K562 (cell line): ENCODE results near the gene NES. TPM values are rescaled to one million over a fixed set of nuclear protein-coding genes. Genes with fewer than 3 reads are reported as not detected.

Source experiments
- ATAC-seq: fragments of 200-7000 bp; cut with Tn5 transposase; 3 replicates; pipeline ENCODE4 v1.9.1; 2020; ENCODE audit warnings: moderate library complexity
- BruUV-seq: library from RNA; stranded (reverse); fragments of 400-500 nt; replicated peaks from 2 replicates; lab custom pipeline; 2021; lab: Mats Ljungman, UMichigan
- CTCF ChIA-PET: fragments of 300-600 bp; formaldehyde crosslinking; extraction: SDS; loops from one replicate; lab custom pipeline; 2021; ENCODE audit warnings: low intra/inter-chr PET ratio; lab: Yijun Ruan, JAX
- POLR2A ChIA-PET: fragments of 300-600, 350-650 bp; sonication (Branson Sonifier 250); formaldehyde crosslinking; extraction: SDS; loops from one replicate; lab custom pipeline; 2021; ENCODE audit warnings: antibody characterized with exemption, inconsistent platforms; lab: Yijun Ruan, JAX
- DNase-seq, 4 experiments: peaks; one replicate each; pipeline versions ENCODE4 v3.0.0 to v3.0.0-alpha.2; 2011 to 2018; ENCODE audit warnings: low spot score in 3 of 4, mixed read lengths in 3 of 4; ENCODE audit errors: extremely low read depth in 1 of 4
- FAIRE-seq: peaks from 2 replicates; lab custom pipeline; 2011; peaks lifted over from hg19 to GRCh38; lab: Jason Lieb, UNC
- H2AFZ ChIP-seq: 2 replicates; pipeline ENCODE4 v1.6.0; 2011; ENCODE audit warnings: low read depth, low read length, control low read depth, inconsistent platforms
- H3K27ac ChIP-seq: fragments of 200-600 bp; 3 replicates; pipeline ENCODE4 v1.8.0; 2011; ENCODE audit warnings: low read depth, mild to moderate bottlenecking, control low read depth, inconsistent platforms, low read length, moderate library complexity, mixed read lengths; ENCODE audit errors: extremely low read depth
- H3K27me3 ChIP-seq, 2 experiments: fragments of 300-600 bp in 1 of 2; 2 replicates in 1 of 2; 3 replicates in 1 of 2; pipeline versions ENCODE4 v1.6.0 to v1.8.0; 2011; ENCODE audit warnings: inconsistent platforms in 2 of 2, low read length in 2 of 2, mild to moderate bottlenecking in 1 of 2, mixed read lengths in 1 of 2, moderate library complexity in 1 of 2; ENCODE audit not compliant: control insufficient read depth in 2 of 2, insufficient read depth in 2 of 2
- H3K36me3 ChIP-seq: fragments of 300-600 bp; 3 replicates; pipeline ENCODE4 v1.8.0; 2011; ENCODE audit warnings: mild to moderate bottlenecking, low read length, inconsistent platforms; ENCODE audit not compliant: control insufficient read depth, insufficient read depth
- H3K4me1 ChIP-seq, 2 experiments: fragments of 200-600 bp in 1 of 2; replicated peaks in 1 of 2; 2 replicates in 1 of 2; 3 replicates in 1 of 2; pipeline versions ENCODE4 v1.5.1 to v1.8.0; 2011; ENCODE audit warnings: inconsistent platforms in 2 of 2, low read length in 2 of 2, mild to moderate bottlenecking in 1 of 2, mixed read lengths in 1 of 2, moderate library complexity in 1 of 2; ENCODE audit not compliant: control insufficient read depth in 2 of 2, insufficient read depth in 2 of 2
- H3K4me2 ChIP-seq: 2 replicates; pipeline ENCODE4 v1.6.1; 2011; ENCODE audit warnings: low read length, control low read depth, inconsistent platforms, mixed read lengths; ENCODE audit not compliant: insufficient read depth
- H3K4me3 ChIP-seq: fragments of 200-600 bp; sonication (generic), shearing (Covaris generic); 2 replicates; pipeline ENCODE4 v1.5.1; 2016; ENCODE audit warnings: control low read depth, inconsistent platforms
- H3K79me2 ChIP-seq: fragments of 200-600 bp; 3 replicates; pipeline ENCODE4 v1.8.0; 2011; ENCODE audit warnings: low read length, inconsistent platforms; ENCODE audit not compliant: control insufficient read depth, insufficient read depth
- H3K9ac ChIP-seq, 2 experiments: 2 replicates each; pipeline versions ENCODE4 v1.6.0 to v1.6.1; 2011; ENCODE audit warnings: low read depth in 2 of 2, low read length in 2 of 2, control low read depth in 1 of 2, inconsistent platforms in 1 of 2, mild to moderate bottlenecking in 1 of 2, mixed read lengths in 1 of 2; ENCODE audit not compliant: insufficient read depth in 1 of 2
- H3K9me1 ChIP-seq: one replicate; pipeline ENCODE4 v1.6.0; 2011; ENCODE audit warnings: inconsistent platforms, mild to moderate bottlenecking, low read length, moderate library complexity; ENCODE audit not compliant: control insufficient read depth, insufficient read depth
- H3K9me3 ChIP-seq: replicated peaks from 2 replicates; pipeline ENCODE4 v1.5.1; 2011; ENCODE audit warnings: low read depth, low read length, inconsistent platforms; ENCODE audit not compliant: control insufficient read depth, insufficient read depth
- H4K20me1 ChIP-seq: replicated peaks from 2 replicates; pipeline ENCODE4 v1.6.1; 2011; ENCODE audit warnings: low read length, inconsistent platforms, mixed read lengths; ENCODE audit not compliant: control insufficient read depth, insufficient read depth
- MYC ChIP-seq, 2 experiments: fragments of 250-450 bp in 1 of 2; sonication (Bioruptor Pico) in 1 of 2; IDR thresholded peaks; 2 replicates each; pipeline versions ENCODE4 v1.5.1 to v1.6.1; 2012 to 2021; ENCODE audit warnings: low read depth in 2 of 2, borderline replicate concordance in 1 of 2, improper control_type of control experiment in 1 of 2, low read length in 1 of 2, mild to moderate bottlenecking in 1 of 2, moderate library complexity in 1 of 2
- TCFL5 ChIP-seq: fragments of 250-450 bp; sonication (Bioruptor Pico); conservative IDR thresholded peaks from 2 replicates; pipeline ENCODE4 v1.6.1; 2021; ENCODE audit warnings: mild to moderate bottlenecking, moderate library complexity, matching md5 sums
- WGBS: fragments of 100-300 bp; shearing (Covaris generic); methylation state at CpG from one replicate; pipeline ENCODE4 v1.1.6; 2016; ENCODE audit warnings: low coverage, mixed read lengths; ENCODE audit not compliant: insufficient coverage; ENCODE audit errors: missing lambda C conversion rate; 5-methylcytosine and 5-hydroxymethylcytosine counted together
- in situ Hi-C: fragments of 300-500 bp; cut with MboI; formaldehyde crosslinking; loops from 4 replicates; pipeline ENCODE4 v1.15.0; 2018; ENCODE audit warnings: inconsistent platforms, mixed read lengths
- intact Hi-C: fragments of 100-400 bp; cut with micrococcal nuclease; formaldehyde crosslinking; loops from 2 replicates; pipeline ENCODE4 v1.14.2; 2022
- polyA plus RNA-seq, 8 experiments: library from polyadenylated mRNA; depleted of rRNA in 4 of 8; stranded (reverse) in 5 of 8; unstranded in 3 of 8; fragments of >200 nt; fragmentation: Nextera tagmentation in 2 of 8; fragmentation: Illumina TruSeq in 1 of 8; extraction: Ambion mirVana in 2 of 8; extraction: Trizol in 1 of 8; gene quantifications; 2 replicates each; pipeline versions ENCODE4 v1.2.1 to v1.2.3, GENCODE V29; 2011 to 2014; ENCODE audit warnings: inconsistent platforms in 1 of 8, missing spikeins in 1 of 8
- total RNA-seq, 7 experiments: library from RNA; depleted of rRNA in 6 of 7; stranded (reverse); fragments of >200 nt in 6 of 7; fragmentation: Illumina TruSeq in 2 of 7; extraction: Trizol in 2 of 7; gene quantifications; 2 replicates each; pipeline versions ENCODE4 v1.2.1 to v1.2.3, GENCODE V29; 2011 to 2021; ENCODE audit warnings: low replicate concordance in 1 of 7
- TF ChIP-seq, protein P1 (sequence below): sonication (generic); formaldehyde crosslinking; IDR thresholded peaks from 2 replicates; pipeline ENCODE4 v1.8.0; 2022; ENCODE audit warnings: mild to moderate bottlenecking, missing genetic modification reagents
- TF ChIP-seq, protein P2 (sequence below): sonication (generic); formaldehyde crosslinking; IDR thresholded peaks from 2 replicates; pipeline ENCODE4 v1.5.0; 2020; ENCODE audit warnings: missing genetic modification reagents
- TF ChIP-seq, protein P3 (sequence below), 2 experiments: IDR thresholded peaks; 2 replicates each; pipeline ENCODE4 v1.6.1; 2011; ENCODE audit warnings: borderline replicate concordance in 1 of 2, control low read depth in 1 of 2, low read depth in 1 of 2, low read length in 1 of 2, mild to moderate bottlenecking in 1 of 2, mixed read lengths in 1 of 2, moderate library complexity in 1 of 2; ENCODE audit not compliant: insufficient read depth in 1 of 2, insufficient read length in 1 of 2, poor library complexity in 1 of 2, severe bottlenecking in 1 of 2; ENCODE audit errors: extremely low read depth in 1 of 2
- TF ChIP-seq, protein P4 (sequence below): sonication (generic); formaldehyde crosslinking; IDR thresholded peaks from 2 replicates; pipeline ENCODE4 v1.9.0; 2022; ENCODE audit warnings: mild to moderate bottlenecking, missing genetic modification reagents

NES gene
- total and polyA plus RNA-seq, 9 of the 15 experiments (the other 6 are each of a cell fraction or from before 2014, with no cell fraction given), result 0.10 to 8.6 (median 4.2) TPM

DNA sequence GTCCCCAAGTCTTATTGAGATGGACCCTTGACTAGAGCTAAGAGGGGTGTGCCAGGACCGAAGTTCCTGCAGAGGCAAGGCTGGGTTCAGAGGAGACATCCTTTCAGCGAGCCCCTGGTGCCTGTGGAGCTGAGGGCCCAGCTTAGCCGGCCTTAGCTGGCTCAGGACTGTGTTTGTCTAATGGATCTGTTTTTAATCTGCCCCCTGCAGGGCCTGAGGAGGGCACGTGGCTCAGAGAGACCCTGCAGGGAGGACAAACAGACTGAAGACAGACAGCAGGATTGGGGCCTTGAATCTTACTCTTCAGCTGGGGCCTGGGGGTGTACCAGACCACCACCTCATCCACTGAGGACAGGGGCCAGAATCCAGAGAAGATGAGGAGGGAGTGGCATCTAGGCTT is 26.5 kb upstream of the NES start:
- CTCF ChIA-PET, result interaction anchor here (4.4 kb wide), 1 partner anchor 14 kb away, joined by 64 read pairs; no protein-coding TSS in a partner anchor
- Histone ChIP-seq H3K4me3 (no peak overlapping the region), H2AFZ (no peak overlapping the region), H3K9me1 (no peaks in the 10 kb centered on the region), H3K36me3 (no peaks in the 10 kb centered on the region), H3K27me3 (no peaks in the 10 kb centered on the region), H3K4me2 (no peak overlapping the region), H3K9ac (peak overlapping the region in 1 of 2 experiments; percentile 29; a peak in 1 of 4 replicates), H3K4me1 (peaks cover 15 to 36% of the 10 kb centered on the region in 2 experiments; a peak in 4 of 5 replicates), H4K20me1 (no peaks in the 10 kb centered on the region), H3K27ac (no peak overlapping the region), H3K79me2 (no peaks in the 10 kb centered on the region), H3K9me3 (no peaks in the 10 kb centered on the region)
- WGBS, result 7% methylated on average over 4 of the region's 4 CpGs
- DNase-seq (peak in 1 of 4 experiments; percentile 46), ATAC-seq (peak; percentile 32), FAIRE-seq (no peak)
- intact Hi-C loops, result no loop called here
- in situ Hi-C loops, result no loop called here
- no TSS peak for BruUV-seq
- POLR2A ChIA-PET, result interaction anchor here (0.7 to 1.6 kb wide), 3 partner anchors 14 to 42 kb away, joined by 3 to 10 read pairs (median 4); no protein-coding TSS in a partner anchor
- TF ChIP-seq, protein P1, sequence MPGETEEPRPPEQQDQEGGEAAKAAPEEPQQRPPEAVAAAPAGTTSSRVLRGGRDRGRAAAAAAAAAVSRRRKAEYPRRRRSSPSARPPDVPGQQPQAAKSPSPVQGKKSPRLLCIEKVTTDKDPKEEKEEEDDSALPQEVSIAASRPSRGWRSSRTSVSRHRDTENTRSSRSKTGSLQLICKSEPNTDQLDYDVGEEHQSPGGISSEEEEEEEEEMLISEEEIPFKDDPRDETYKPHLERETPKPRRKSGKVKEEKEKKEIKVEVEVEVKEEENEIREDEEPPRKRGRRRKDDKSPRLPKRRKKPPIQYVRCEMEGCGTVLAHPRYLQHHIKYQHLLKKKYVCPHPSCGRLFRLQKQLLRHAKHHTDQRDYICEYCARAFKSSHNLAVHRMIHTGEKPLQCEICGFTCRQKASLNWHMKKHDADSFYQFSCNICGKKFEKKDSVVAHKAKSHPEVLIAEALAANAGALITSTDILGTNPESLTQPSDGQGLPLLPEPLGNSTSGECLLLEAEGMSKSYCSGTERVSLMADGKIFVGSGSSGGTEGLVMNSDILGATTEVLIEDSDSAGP (CRISPR knock-in tag), result no peak
- TF ChIP-seq, protein P2, sequence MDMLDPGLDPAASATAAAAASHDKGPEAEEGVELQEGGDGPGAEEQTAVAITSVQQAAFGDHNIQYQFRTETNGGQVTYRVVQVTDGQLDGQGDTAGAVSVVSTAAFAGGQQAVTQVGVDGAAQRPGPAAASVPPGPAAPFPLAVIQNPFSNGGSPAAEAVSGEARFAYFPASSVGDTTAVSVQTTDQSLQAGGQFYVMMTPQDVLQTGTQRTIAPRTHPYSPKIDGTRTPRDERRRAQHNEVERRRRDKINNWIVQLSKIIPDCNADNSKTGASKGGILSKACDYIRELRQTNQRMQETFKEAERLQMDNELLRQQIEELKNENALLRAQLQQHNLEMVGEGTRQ, result peak; percentile 38
- no peak for TF ChIP-seq TCFL5 (CRISPR knock-in tag)
- TF ChIP-seq, protein P3, sequence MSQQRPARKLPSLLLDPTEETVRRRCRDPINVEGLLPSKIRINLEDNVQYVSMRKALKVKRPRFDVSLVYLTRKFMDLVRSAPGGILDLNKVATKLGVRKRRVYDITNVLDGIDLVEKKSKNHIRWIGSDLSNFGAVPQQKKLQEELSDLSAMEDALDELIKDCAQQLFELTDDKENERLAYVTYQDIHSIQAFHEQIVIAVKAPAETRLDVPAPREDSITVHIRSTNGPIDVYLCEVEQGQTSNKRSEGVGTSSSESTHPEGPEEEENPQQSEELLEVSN (IDR thresholded peaks at IDR 0.05; ENCODE audit: borderline replicate concordance in 1 of 2, extremely low read depth in 1 of 2, insufficient read depth in 1 of 2, insufficient read length in 1 of 2, low read depth in 1 of 2, low read length in 1 of 2, poor library complexity in 1 of 2, severe bottlenecking in 1 of 2), result peak in 1 of 2 experiments; percentile 31
- 0 out of 2 replicates have a peak, but pooled peaks have one; percentile 35 for TF ChIP-seq MYC (IDR thresholded peaks at IDR 0.05; ENCODE audit: low read depth, low read length)
- no peak for TF ChIP-seq MYC (CRISPR knock-in tag; IDR thresholded peaks at IDR 0.05; ENCODE audit: borderline replicate concordance, low read depth)
- TF ChIP-seq, protein P4, sequence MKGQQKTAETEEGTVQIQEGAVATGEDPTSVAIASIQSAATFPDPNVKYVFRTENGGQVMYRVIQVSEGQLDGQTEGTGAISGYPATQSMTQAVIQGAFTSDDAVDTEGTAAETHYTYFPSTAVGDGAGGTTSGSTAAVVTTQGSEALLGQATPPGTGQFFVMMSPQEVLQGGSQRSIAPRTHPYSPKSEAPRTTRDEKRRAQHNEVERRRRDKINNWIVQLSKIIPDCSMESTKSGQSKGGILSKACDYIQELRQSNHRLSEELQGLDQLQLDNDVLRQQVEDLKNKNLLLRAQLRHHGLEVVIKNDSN (CRISPR knock-in tag), result peak; percentile 67
